ENCODE data around the gene CACNG6.

- no peak for TF ChIP-seq EP300 (IDR thresholded peaks at IDR 0.05)
- TF ChIP-seq, protein P1, sequence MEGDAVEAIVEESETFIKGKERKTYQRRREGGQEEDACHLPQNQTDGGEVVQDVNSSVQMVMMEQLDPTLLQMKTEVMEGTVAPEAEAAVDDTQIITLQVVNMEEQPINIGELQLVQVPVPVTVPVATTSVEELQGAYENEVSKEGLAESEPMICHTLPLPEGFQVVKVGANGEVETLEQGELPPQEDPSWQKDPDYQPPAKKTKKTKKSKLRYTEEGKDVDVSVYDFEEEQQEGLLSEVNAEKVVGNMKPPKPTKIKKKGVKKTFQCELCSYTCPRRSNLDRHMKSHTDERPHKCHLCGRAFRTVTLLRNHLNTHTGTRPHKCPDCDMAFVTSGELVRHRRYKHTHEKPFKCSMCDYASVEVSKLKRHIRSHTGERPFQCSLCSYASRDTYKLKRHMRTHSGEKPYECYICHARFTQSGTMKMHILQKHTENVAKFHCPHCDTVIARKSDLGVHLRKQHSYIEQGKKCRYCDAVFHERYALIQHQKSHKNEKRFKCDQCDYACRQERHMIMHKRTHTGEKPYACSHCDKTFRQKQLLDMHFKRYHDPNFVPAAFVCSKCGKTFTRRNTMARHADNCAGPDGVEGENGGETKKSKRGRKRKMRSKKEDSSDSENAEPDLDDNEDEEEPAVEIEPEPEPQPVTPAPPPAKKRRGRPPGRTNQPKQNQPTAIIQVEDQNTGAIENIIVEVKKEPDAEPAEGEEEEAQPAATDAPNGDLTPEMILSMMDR (IDR thresholded peaks at IDR 0.05): no peak
- TF ChIP-seq POLR2A (IDR thresholded peaks at IDR 0.05; ENCODE audit: low read depth): no peak
Observed at GRCh38 chr19:54024660-54025059, 33.2 kb downstream of the CACNG6 start.
